DND-41 (cell line): ENCODE results near the gene SLC6A12.

Experiments used
- EZH2 ChIP-seq: IDR thresholded peaks from 3 replicates; pipeline ENCODE4 v1.6.1; 2012; ENCODE audit warnings: borderline replicate concordance, low read depth, mild to moderate bottlenecking, moderate library complexity, low read length, inconsistent platforms; ENCODE audit not compliant: severe bottlenecking
- TF ChIP-seq, protein P1 (sequence below): IDR thresholded peaks from 2 replicates; pipeline ENCODE4 v1.5.1; 2012; ENCODE audit warnings: borderline replicate concordance, low read length, moderate library complexity, mild to moderate bottlenecking; ENCODE audit not compliant: poor library complexity, severe bottlenecking; ENCODE audit errors: extremely low read depth

DNA sequence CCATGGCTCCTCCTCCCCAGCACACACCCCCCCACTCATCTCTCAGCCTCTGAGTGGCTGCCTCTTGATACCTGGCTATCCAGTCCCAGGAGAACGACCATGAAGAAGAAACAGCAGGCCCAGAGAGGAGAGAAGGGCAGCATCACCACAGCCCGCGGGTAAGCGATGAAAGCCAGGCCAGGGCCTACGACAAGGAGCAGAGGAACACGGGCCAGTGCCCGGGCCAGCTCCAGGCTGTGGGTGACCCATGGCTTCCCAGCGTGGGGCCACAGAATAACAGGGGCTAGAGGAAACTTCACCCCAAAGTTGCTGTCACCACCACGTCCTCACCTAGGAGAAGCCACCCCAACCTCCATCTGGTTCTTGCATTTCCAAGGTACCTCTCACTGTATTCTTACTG lies 10.4 kb upstream of the SLC6A12 start:
- TF ChIP-seq, protein P1, sequence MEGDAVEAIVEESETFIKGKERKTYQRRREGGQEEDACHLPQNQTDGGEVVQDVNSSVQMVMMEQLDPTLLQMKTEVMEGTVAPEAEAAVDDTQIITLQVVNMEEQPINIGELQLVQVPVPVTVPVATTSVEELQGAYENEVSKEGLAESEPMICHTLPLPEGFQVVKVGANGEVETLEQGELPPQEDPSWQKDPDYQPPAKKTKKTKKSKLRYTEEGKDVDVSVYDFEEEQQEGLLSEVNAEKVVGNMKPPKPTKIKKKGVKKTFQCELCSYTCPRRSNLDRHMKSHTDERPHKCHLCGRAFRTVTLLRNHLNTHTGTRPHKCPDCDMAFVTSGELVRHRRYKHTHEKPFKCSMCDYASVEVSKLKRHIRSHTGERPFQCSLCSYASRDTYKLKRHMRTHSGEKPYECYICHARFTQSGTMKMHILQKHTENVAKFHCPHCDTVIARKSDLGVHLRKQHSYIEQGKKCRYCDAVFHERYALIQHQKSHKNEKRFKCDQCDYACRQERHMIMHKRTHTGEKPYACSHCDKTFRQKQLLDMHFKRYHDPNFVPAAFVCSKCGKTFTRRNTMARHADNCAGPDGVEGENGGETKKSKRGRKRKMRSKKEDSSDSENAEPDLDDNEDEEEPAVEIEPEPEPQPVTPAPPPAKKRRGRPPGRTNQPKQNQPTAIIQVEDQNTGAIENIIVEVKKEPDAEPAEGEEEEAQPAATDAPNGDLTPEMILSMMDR, result no peak
- no peak for TF ChIP-seq EZH2
